D341Med (cell line): ENCODE results near the gene MICOS13.
"Not testable (repeated sequence)": the region's sequence is repeated elsewhere in the genome, so short reads cannot be mapped to it uniquely, and the experiment has no call there.

ENCODE experiments used
- DNase-seq: peaks from one replicate; pipeline ENCODE4 v3.0.0; 2012; ENCODE audit warnings: low spot score

Gene MICOS13

DNA sequence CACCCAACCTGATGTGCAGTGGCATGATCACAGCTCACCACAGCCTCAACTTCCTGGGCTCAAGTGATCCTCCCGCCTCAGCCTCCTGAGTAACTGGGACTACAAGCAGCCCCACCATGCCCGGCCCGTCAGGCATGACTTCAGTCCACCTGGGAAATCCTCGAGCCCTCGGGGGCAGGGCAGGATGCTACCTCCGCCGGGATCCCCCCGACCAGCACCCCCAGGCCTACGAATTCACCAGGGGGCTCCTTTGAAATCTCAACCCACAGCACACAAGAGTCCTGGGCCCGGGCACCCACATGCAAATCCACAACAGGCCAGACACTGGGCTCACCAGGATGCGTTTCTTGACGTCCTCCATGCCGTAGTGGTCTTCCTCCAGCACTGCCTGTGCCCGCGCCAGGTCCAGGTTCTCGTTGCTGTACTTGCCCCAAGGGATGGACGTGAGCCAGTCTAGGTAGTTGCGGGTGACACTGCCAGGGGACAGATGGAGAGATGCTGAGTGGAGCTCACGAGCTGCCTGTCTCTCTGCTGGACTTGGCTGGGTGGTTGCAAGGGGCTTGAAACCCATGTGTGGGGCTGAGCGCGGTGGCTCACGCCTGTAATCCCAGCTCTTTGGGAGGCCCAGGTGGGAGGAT is 20.3 kb upstream of the MICOS13 start:
- no peak for DNase-seq

DNA sequence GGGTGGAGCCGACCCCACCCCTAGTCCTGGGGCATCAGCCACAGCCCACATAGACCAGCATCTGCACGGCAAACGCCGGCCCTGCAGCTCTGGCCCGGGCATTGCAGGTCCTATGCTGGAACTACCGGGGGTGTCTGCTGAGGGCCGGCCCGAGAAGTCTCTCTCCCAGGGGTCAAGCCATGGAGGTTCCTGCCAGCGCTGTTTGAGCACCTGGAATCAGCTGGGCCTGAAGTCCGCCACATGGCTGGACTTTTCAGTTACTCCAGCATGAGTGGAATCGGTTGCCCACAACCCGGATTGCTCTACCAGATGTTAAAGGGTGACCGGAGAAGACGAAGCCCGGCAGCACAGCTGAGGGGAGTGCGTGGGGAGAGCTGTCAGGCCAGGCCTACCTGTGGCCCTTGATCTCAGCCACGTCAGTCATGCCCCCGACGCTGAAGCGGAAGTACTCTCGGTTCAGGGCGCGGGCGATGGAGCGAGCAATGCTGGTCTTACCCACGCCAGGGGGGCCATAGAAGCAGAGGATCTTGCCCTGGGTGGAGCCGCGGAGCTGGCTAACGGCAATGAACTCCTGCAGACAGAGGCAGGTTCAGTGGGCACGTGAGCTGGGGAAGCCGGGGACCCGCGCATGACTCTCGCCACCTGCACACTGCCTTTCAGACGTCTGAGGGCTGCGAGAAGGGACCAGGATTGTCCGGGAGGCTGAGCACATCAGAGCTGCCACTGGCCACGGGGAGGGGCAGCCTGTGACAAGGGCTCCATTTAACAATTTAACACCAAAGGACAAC is 18.5 kb upstream of the MICOS13 start:
- no peak for DNase-seq

DNA sequence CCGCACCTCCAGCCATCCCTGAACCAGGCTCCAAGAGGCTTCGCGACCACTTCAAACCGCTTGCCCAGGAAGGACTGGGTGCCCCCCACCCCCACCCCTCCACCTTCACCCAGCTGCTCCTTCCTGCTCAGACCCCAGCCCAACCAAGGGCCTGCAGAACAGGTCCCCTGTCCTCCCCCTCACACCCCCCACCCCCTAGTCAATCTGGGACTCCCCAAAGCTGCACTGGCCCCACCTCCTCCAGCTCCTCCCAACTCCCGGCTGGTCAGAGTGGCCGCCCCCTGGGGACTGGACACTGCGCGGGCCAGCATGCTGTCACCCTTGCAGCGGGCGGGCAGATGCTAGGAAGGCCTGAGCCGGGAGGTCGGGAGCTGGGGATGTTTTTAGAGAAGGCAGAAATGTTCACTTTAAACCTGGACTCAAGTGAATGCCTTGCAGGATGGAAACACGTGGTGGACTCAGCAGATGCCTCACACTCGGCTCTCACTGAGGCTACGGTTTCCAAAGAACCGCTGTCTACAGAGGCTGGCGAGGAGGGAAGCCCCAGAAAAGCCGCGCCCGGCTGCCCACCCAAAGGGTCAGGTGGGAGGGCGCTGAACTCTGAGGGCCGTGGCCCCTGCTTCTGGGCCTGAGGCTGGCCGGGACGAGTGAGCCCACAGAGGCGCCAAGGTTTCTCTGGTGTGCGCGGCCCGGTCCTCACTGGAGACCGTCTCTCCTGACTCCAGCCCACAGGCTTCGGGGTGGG is 17.7 kb upstream of the MICOS13 start:
- no peak for DNase-seq

DNA sequence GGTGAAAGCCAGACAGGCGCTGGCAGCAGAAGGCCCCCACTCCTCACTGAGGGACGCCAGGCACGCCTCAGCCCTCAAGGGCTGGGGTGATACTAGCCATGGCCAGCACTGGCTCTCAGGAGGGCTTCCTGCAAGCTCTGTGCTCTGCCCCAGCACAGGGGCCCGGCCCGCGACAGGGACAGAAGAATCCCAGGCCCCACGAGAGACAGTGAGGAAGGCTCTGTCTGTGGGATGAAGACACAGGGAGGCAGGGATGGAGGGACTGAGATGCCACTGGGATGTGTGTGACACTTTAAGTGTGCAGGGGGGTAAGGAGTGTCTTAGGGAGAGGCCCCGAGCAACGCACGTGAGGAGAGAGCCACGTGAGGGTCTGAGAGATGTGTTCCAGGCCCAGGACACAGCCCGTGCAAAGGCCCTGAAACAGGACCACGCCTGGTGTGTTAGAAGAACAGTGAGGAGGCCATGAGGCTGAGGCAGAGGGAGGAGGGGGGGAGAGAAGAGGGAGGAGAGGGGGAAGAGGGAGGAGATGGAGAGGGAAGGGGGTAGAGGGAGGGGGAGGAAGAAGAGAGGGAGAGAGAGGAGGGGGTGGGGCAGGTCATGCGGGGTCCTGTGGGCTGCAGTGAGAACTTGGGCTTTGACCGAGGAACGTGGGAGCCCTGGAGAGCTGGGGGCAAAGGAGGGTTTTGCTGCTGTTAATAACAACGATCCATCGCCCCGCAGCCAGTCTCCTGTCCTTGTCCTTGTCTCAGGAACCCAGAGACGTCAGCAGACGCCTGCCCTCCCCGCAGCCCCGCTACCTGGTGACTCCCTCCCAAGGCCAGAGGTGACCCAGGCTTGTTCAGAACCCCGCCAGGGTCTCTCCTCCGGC is 16.9 kb upstream of the MICOS13 start:
- no peak for DNase-seq

DNA sequence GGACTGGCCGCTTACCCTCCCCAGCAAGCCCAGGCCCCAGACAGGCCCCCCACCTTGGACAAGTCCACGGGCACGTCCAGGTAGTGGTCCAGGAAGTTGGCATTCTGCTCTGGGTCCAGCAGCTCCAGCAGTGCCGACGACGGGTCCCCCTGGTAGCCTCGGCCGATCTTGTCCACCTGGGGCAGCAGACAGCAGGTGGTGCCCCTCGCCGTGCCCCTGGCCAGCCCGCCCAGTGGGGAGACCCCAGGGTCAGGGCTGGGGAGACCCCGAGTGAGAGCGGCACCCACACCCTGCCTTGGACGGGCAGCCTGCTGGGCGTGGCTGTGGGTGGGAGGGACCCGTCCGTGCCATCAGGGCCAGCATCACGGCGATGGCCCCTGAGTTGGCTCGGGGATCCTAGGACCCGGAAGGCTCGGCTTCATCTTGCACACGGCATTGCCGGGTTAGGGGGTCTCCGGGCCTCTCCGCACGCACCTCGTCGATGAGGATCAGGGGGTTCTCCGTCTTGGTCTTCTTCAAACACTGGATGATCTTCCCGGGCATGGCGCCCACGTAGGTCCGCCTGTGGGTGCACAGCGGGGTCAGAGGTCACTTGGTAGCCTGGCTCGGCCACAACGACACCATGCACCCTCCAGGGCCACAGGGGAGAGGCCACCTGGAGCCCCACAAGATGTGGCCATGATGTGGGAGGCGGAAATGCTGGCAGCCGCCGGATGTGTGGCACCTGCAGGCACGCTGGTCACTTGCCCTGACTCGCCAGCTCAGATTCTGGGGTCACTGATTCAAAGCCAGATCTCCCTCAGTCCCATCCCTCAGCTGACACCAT is 16.1 kb upstream of the MICOS13 start:
- no peak for DNase-seq

DNA sequence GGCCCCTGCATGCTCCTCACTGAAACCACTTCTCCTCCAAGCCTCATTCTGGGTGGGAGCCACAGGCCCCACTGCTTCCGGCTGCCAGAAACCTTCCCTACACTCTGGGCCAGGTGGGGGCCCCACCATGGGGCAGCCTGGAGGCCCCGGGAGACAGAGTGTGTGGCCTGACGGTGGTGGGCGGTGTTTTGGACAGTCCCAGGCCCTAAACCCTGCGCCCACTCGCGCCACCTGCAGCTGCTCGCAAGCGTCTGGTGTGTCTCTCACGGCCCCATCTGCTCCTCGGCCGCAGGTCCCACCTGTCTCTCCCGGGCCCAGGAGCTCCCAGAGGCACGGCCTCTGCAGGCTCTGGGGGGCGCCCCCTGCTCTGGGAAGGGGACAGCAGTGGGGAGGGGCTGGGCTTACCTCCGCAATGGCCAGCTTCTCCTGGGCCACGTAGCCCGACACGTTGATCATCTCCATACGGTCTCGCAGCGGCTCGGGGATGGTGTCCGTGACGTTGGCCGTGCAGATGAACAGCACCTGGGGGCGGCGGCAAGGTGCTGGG is 15.4 kb upstream of the MICOS13 start:
- no peak for DNase-seq

DNA sequence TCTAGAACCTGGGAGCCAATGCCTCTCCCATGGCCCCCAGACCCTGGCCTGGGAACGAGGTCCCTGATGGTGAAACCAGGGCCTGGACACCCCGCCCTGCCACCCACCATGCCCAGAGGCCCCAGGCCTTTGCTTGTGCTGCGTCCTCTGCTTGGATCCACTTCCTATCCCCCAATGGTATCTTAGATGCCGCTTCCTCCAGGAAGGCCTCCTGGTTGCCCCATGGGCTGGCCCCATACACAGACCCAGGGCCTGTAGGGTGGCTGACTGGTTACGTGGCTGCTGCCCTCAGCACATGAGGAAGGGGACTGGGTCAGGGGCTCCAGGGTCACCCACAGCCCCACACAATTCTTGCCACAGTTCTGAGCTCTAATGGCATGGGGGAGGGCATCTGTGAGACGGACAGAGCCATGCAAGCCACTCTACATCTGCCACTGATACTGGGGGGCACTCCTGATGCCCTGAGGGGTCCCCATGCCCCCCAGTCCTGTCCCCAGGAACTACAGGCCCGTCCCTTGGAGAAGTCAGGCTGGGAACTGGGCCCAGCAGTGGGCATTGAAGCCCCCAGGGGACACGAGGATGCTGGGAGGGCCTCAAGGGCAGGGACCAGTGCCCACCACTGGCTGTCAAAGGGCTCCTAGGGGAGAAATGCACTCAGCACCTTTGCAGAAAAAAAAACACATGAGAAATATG is 14.8 kb upstream of the MICOS13 start:
- no peak for DNase-seq

DNA sequence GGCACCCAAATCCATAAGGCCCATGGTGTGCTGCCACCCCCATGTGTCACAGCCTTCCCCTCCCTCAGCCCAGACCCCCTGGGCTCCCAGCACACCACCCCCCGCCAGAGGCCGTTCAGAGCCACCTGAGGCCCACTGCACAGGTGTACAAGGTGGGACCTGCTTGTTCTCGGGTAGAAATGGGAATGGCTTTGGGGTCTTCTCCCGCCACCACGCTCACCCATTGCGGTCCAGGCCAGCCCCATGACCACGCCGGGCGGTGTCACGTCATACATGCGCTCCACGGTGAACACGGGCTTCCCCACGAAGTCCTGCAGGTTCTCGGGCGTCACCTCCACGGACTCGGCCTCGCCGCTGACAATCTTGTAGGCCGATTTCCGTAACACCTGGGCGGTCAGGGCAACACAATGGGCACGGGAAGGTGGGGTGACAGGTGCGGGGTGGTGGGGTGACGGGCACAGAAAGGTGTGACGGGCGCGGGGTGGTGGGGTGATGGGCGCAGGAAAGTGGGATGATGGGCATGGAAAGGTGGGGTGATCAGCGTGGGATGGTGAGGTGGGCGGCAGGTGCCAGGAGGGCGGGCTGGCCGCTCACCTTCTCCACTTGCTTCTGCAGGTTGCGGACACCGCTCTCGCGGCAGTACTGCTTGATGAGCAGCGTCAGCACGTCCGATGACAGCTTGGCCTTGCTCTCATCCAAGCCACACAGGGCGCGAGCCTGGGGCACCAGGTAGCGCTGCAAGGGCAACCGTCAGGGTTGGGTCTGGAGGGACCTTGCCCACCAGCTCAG is 14.0 kb upstream of the MICOS13 start:
- DNase-seq, result no peak

DNA sequence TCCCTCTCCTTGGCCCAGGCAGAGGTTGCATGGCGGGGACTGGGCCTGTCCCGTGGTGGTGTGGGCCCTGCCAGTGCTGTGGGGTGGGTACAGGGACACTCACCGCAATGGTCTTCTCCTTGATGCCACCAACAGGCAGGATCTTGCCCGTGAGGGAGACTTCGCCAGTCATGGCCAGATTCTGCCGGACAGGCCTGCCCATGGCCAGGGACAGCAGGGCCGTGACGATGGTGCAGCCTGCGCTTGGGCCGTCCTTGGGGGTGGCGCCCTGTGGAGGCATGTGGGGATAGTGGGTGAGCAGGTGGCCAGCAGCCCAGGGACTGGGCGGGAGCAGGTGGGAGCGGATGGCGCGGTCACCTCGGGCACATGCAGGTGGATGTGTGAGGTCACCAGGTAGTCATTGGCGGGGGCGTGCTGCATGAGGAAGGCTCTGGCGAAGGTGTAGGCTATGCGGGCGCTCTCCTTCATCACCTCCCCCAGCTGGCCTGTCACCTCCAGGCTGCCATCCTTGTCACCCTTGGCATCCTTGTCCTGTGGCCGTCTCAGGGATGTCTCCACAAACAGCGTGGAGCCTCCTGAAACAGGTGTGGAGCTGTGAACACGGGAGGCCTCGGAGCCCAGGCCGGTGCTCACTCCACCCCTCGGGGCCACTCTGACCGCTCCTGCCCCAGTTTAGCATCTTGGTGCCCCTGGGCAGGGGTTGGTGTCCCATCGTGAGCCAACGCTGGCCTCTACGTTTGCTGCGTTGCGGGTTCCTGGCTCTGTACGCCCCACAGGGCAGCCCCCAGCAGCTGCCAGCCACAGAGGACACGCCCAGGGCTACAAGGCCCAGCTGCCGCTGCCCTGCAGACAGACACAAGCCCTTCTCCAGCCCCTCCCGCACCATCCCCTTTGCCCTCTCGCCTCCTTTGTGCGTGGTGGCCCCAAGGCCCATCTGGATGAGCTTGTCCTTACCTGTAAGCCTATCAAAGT is 13.2 kb upstream of the MICOS13 start:
- no peak for DNase-seq

DNA sequence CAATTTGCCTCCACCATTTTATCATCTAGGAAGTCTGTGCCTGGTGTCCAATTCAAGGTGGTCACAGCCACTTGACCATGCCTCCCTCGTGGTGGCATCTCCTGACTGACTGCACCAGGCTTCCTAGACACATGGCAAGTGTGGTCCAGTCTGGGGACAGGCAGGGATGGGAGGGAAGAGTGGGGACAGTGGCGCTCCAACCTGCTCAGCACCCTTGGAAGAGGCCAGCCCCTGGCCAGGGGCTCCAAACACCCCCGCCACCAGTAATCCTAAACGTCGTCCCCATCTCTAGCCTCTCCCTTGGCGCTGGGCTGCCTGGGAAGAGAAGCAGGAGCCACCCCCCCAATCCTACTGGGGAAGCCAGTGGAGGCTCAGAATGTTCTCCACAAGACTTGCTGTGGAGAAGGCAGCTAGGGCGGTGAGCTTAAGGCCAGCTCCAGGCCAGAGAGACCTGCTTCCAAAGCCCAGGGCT is 12.4 kb upstream of the MICOS13 start:
- DNase-seq, result no peak

DNA sequence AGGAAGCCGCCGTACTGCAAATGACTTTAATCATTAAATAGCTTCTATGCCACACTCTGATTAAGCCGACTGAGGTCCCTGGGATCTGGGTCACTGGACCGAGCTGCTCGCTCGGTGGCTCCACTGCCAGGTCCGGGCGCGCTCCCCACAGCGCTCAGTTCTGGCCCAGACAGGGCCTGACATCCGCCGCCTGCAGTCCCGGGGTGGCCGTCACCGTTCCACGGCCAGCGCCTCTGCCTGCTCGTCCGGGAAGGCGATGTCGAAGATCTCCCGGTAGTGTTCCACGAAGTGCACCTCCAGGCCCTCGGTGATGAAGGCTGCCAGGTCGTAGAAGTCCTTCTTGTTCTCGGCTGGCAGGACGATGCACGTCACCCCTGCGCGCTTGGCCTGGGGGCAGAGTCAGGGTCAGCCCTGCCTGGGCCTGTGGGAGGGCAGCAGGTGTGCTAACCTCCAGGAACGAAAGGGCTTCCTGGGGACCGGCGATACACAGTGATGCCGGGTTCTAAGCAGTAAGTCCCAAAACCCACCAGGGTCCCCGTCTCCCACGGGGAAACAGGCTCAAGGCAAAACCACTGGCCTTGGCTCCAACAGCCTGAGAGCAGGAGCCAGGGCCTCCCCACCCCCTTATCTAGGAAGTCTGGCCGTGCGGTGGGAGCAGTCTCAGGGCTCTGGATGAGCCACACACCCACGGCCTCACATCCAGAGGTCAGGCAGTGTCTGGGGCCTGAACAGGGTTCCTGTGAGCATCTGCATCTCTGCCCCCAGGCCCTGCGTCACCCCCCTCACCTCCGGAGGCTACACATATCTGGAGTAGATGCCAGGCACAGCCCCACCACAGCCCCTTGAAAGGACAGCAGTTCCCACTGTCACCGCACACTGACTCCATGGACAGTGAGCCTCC is 11.8 kb upstream of the MICOS13 start:
- no peak for DNase-seq

DNA sequence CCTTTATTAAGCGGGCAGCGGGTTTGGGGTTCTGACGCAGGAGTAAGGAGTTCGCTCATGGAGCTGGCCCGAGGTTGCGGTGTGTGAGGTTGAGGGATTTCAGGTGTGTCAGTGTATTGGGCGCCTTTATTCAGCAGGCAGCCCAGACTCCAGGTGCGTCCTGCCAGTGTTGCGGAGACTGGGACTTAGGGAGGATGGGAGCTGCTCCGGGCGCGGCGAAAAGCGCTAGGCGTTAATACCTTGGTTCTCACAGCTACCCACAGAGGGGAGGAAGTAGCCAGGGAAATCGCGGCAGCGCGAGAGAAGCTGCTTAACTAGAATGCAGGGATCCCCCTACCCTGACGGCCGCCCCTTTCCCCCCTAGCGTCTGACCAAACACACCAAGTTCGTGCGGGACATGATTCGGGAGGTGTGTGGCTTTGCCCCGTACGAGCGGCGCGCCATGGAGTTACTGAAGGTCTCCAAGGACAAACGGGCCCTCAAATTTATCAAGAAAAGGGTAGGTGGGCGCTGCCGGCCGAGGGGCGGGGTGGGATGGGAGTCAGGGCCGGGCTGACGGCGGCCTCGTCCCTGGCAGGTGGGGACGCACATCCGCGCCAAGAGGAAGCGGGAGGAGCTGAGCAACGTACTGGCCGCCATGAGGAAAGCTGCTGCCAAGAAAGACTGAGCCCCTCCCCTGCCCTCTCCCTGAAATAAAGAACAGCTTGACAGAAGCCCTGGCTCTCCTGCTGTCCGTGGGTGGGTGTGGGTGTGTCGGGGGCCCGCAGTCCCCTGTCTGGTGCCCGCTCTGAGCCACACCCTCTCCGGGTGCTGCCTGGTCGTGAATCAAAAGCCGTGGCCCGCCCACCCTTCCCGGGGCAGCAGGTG is 10.9 kb upstream of the MICOS13 start:
- DNase-seq, result no peak

DNA sequence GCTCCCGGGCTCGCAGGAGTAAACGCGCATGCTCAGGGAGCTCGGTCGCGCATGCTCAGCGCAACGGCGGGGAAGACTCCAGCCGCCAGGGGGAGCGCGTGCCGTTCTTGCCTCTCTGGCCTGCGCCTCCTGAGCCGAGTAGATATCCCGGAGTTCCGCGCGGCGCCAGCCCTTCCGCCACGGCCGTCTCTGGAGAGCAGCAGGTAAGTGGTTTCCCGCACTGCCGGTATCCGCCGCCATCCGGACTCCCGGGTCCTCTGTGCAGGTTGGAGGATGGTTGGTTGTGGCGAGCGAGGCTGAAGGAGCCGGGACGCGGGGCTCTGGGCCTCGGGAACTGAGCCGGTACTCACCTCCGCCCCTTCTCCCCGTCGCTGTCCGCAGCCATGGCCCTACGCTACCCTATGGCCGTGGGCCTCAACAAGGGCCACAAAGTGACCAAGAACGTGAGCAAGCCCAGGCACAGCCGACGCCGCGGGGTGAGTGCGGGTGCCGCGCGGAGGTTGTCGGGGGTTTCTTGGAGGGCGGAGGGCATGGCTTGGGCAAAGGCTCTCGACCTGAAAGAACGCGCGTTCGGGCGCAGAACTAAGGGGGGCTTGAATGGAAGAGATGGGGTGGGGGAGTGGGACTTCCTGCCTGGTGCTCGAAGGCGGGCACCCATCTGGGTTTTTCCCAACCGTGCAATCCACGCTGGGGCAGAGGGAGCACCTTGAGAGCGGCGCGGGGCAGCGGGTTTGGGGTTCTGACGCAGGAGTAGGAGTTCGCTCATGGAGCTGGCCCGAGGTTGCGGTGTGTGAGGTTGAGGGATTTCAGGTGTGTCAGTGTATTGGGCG is 10.0 kb upstream of the MICOS13 start, which contains the start of gene RPL36:
TSS of gene RPL36 (plus strand) at position 171 of the 830 bp plus-strand sequence. CDS start at position 384, 213 bp downstream.
- DNase-seq, result peak; percentile 93

DNA sequence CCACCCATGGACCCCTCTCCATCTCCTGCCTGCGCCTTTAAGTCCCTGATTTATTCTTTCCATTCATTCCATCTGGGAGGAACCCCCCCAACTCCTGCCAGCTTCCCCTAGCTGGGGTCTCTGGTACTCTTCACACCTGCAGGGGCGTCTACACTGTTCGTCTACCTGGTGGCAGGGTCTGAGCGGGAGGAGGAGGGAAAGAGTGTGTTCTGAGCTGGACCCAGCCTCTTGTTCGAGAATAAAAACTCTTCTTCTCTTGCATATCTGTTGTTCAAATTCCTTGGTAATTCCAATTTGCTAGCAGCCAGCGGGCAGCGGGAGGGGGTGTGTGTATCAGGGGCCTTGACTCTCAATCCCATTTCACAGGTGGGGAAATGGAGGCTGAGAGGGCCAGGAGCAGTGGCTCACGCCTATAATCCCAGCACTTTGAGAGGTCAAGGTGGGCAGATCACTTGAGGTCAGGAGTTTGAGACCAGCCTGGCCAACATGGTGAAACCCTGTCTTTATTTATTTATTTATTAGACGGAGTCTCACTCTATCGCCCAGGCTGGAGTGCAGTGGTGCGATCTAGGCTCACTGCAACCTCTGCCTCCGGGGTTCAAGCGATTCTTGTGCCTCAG is 8.1 kb upstream of the MICOS13 start:
- DNase-seq, result not testable (repeated sequence)
